Fibroblast of lung (primary cell): ENCODE measurements around the gene FSD1.

ENCODE experiments used
- CTCF ChIP-seq, 2 donors: IDR thresholded peaks in 1 of 2; conservative IDR thresholded peaks in 1 of 2; 1 replicate in 1 of 2; 2 replicates in 1 of 2; pipeline ENCODE4 v1.5.1; 2011 to 2012; ENCODE audit warnings: low read length in 2 of 2, control low read depth in 1 of 2, inconsistent platforms in 1 of 2, low read depth in 1 of 2, mild to moderate bottlenecking in 1 of 2
- EZH2 ChIP-seq: IDR thresholded peaks from 2 replicates; pipeline ENCODE4 v1.5.1; 2012; ENCODE audit warnings: low read length, control low read depth, mild to moderate bottlenecking; ENCODE audit errors: missing control alignments

- TF ChIP-seq CTCF (conservative IDR thresholded peaks at IDR 0.05 in 1 of 2, IDR thresholded peaks at IDR 0.05 in 1 of 2; ENCODE audit: low read depth in 1 of 2, low read length in 2 of 2): no peak
- TF ChIP-seq EZH2: no peak
Measured at GRCh38 chr19:4367781-4368127, 63.4 kb downstream of the FSD1 start.
